GM12878 (cell line): ENCODE data around the gene CASQ1. TPM values are rescaled to one million over a fixed set of nuclear protein-coding genes. Genes with fewer than 3 reads are reported as not detected.

ENCODE experiments used
- ATF3 ChIP-seq: IDR thresholded peaks from 2 replicates; pipeline ENCODE4 v1.6.1; 2011; ENCODE audit warnings: low read depth, mild to moderate bottlenecking, low read length, moderate library complexity, borderline replicate concordance; ENCODE audit errors: extremely low read depth
- BMI1 ChIP-seq: fragments of 450-650 bp; IDR thresholded peaks from 2 replicates; pipeline ENCODE4 v1.6.1; 2016; ENCODE audit warnings: mild to moderate bottlenecking, moderate library complexity, borderline replicate concordance
- CHD1 ChIP-seq: IDR thresholded peaks from 2 replicates; pipeline ENCODE4 v1.6.1; 2012; ENCODE audit warnings: low read depth, low read length, improper control_type of control experiment
- E4F1 ChIP-seq: fragments of 450-650 bp; IDR thresholded peaks from 2 replicates; pipeline ENCODE4 v1.6.1; 2018; ENCODE audit warnings: borderline replicate concordance, mild to moderate bottlenecking; ENCODE audit not compliant: partially characterized antibody
- ETV6 ChIP-seq, 2 experiments: fragments of 450-650 bp in 1 of 2; IDR thresholded peaks in 1 of 2; conservative IDR thresholded peaks in 1 of 2; 2 replicates each; pipeline ENCODE4 v1.6.1; 2014; ENCODE audit warnings: antibody characterized with exemption in 1 of 2, borderline replicate concordance in 1 of 2, low read depth in 1 of 2, mild to moderate bottlenecking in 1 of 2, moderate library complexity in 1 of 2
- FOXM1 ChIP-seq: IDR thresholded peaks from 2 replicates; pipeline ENCODE4 v1.6.1; 2012; ENCODE audit warnings: low read depth, mild to moderate bottlenecking, inconsistent platforms, low read length, moderate library complexity
- KLF5 ChIP-seq: fragments of 450-650 bp; IDR thresholded peaks from 2 replicates; pipeline ENCODE4 v1.6.1; 2014; ENCODE audit warnings: mild to moderate bottlenecking; ENCODE audit not compliant: partially characterized antibody
- MLLT1 ChIP-seq: fragments of 450-650 bp; IDR thresholded peaks from 2 replicates; pipeline ENCODE4 v1.6.1; 2016; ENCODE audit warnings: mild to moderate bottlenecking
- MXI1 ChIP-seq: fragments of 150-350 bp; IDR thresholded peaks from 2 replicates; pipeline ENCODE4 v1.6.1; 2011; ENCODE audit warnings: low read depth, mild to moderate bottlenecking, inconsistent platforms, low read length, improper control_type of control experiment
- NFYB ChIP-seq: IDR thresholded peaks from 2 replicates; pipeline ENCODE4 v1.6.1; 2011; ENCODE audit warnings: low read depth, mild to moderate bottlenecking, low read length, improper control_type of control experiment, moderate library complexity; ENCODE audit not compliant: insufficient read depth
- PML ChIP-seq: IDR thresholded peaks from 2 replicates; pipeline ENCODE4 v1.6.1; 2012; ENCODE audit warnings: low read length, inconsistent platforms
- POLR2AphosphoS5 ChIP-seq: IDR thresholded peaks from 2 replicates; pipeline ENCODE4 v1.6.1; 2011; ENCODE audit warnings: mild to moderate bottlenecking, low read length, inconsistent platforms
- RELA ChIP-seq: fragments of 450-650 bp; IDR thresholded peaks from 2 replicates; pipeline ENCODE4 v1.8.0; 2014; ENCODE audit warnings: borderline replicate concordance; ENCODE audit not compliant: partially characterized antibody
- SPI1 ChIP-seq: IDR thresholded peaks from 2 replicates; pipeline ENCODE4 v1.6.1; 2011; ENCODE audit warnings: low read depth, mild to moderate bottlenecking, low read length, moderate library complexity, borderline replicate concordance; ENCODE audit not compliant: insufficient read depth
- SREBF2 ChIP-seq: IDR thresholded peaks from 2 replicates; pipeline ENCODE4 v1.6.1; 2012; ENCODE audit warnings: mild to moderate bottlenecking, low read length
- STAT3 ChIP-seq: IDR thresholded peaks from 2 replicates; pipeline ENCODE4 v1.6.1; 2011; ENCODE audit warnings: low read depth, low read length, improper control_type of control experiment
- polyA plus RNA-seq, 11 experiments: library from polyadenylated mRNA; depleted of rRNA in 4 of 11; unstranded in 6 of 11; stranded (reverse) in 5 of 11; fragments of >200 nt; fragmentation: Nextera tagmentation in 4 of 11; fragmentation: Illumina TruSeq in 1 of 11; extraction: Ambion mirVana in 4 of 11; extraction: Trizol in 1 of 11; gene quantifications; 1 replicate in 1 of 11; 2 replicates in 10 of 11; pipeline versions ENCODE4 v1.2.1 to v1.2.3, GENCODE V29; 2011 to 2016; ENCODE audit warnings: inconsistent platforms in 2 of 11, missing spikeins in 2 of 11, low read depth in 1 of 11
- total RNA-seq, 4 experiments: library from RNA; depleted of rRNA in 3 of 4; stranded (reverse); fragments of >200 nt in 3 of 4; fragmentation: Illumina TruSeq in 1 of 4; extraction: Trizol in 1 of 4; gene quantifications; 2 replicates each; pipeline versions ENCODE4 v1.2.1 to v1.2.3, GENCODE V29; 2013 to 2021
- TF ChIP-seq, protein P1 (sequence below): fragments of 450-650 bp; IDR thresholded peaks from 2 replicates; pipeline ENCODE4 v1.6.1; 2017; ENCODE audit warnings: antibody characterized with exemption, mild to moderate bottlenecking, moderate library complexity
- TF ChIP-seq, protein P2 (sequence below): fragments of 450-650 bp; formaldehyde crosslinking; IDR thresholded peaks from 2 replicates; pipeline ENCODE4 v1.5.0; 2022; ENCODE audit warnings: mild to moderate bottlenecking, missing genetic modification characterization

CASQ1 gene
- total and polyA plus RNA-seq, 10 of the 15 experiments (the other 5 are each of a cell fraction or from before 2014, with no cell fraction given), result 0.10 to 0.77 (median 0.34) TPM

DNA sequence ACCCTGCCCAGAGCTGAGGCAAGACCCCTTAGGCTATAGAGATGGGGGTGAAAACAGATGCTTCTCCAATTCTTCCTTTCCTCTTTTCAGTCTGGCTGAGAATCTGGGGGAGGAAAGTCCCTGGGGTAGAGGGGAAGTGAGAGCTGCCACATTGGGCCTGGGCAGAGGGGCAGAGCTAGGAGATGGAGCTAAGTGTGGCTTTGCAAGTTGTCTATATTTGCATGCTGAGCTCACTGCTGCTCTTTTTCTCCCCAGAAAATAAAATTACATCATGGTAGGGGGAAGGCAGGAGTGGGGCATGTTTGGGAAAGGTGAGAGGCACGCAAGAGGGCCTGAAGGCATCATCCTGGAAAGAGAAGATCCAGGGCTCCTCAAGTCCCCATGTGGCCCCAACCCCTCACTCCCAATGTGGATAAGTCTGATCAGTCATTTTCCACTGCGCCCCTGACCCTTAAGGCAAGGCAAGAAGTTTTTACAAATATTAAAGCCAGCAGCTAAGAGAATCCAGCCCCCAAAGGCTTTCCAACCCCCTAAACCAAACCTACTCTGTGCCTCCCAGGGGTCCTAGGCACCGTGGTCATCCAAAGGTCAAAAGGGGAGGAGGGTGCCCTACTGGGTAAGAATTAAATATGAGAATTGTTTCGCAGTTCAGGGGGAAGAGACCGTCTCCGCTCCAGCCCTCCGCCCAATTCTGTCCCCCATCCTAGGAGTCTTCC, 14.3 kb downstream of the CASQ1 start (continued):
- TF ChIP-seq MLLT1, result peak; percentile 40; the same call in 1 of the 2 replicates
- TF ChIP-seq RELA, result no peak
- TF ChIP-seq SPI1, result peak; percentile 95
- no peak for TF ChIP-seq KLF5
- no peak for TF ChIP-seq CHD1
- TF ChIP-seq, protein P1, sequence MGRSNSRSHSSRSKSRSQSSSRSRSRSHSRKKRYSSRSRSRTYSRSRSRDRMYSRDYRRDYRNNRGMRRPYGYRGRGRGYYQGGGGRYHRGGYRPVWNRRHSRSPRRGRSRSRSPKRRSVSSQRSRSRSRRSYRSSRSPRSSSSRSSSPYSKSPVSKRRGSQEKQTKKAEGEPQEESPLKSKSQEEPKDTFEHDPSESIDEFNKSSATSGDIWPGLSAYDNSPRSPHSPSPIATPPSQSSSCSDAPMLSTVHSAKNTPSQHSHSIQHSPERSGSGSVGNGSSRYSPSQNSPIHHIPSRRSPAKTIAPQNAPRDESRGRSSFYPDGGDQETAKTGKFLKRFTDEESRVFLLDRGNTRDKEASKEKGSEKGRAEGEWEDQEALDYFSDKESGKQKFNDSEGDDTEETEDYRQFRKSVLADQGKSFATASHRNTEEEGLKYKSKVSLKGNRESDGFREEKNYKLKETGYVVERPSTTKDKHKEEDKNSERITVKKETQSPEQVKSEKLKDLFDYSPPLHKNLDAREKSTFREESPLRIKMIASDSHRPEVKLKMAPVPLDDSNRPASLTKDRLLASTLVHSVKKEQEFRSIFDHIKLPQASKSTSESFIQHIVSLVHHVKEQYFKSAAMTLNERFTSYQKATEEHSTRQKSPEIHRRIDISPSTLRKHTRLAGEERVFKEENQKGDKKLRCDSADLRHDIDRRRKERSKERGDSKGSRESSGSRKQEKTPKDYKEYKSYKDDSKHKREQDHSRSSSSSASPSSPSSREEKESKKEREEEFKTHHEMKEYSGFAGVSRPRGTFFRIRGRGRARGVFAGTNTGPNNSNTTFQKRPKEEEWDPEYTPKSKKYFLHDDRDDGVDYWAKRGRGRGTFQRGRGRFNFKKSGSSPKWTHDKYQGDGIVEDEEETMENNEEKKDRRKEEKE, result no peak
- peak; percentile 60; the same call in 1 of the 2 replicates for TF ChIP-seq FOXM1
- no peak for TF ChIP-seq ATF3
- TF ChIP-seq NFYB, result no peak
- TF ChIP-seq, protein P2, sequence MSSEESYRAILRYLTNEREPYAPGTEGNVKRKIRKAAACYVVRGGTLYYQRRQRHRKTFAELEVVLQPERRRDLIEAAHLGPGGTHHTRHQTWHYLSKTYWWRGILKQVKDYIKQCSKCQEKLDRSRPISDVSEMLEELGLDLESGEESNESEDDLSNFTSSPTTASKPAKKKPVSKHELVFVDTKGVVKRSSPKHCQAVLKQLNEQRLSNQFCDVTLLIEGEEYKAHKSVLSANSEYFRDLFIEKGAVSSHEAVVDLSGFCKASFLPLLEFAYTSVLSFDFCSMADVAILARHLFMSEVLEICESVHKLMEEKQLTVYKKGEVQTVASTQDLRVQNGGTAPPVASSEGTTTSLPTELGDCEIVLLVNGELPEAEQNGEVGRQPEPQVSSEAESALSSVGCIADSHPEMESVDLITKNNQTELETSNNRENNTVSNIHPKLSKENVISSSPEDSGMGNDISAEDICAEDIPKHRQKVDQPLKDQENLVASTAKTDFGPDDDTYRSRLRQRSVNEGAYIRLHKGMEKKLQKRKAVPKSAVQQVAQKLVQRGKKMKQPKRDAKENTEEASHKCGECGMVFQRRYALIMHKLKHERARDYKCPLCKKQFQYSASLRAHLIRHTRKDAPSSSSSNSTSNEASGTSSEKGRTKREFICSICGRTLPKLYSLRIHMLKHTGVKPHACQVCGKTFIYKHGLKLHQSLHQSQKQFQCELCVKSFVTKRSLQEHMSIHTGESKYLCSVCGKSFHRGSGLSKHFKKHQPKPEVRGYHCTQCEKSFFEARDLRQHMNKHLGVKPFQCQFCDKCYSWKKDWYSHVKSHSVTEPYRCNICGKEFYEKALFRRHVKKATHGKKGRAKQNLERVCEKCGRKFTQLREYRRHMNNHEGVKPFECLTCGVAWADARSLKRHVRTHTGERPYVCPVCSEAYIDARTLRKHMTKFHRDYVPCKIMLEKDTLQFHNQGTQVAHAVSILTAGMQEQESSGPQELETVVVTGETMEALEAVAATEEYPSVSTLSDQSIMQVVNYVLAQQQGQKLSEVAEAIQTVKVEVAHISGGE, result no peak
- no peak; the same call in 1 of the 2 replicates for TF ChIP-seq POLR2AphosphoS5
- TF ChIP-seq BMI1, result no peak
- no peak for TF ChIP-seq E4F1
- no peak for TF ChIP-seq PML
- TF ChIP-seq ETV6 (conservative IDR thresholded peaks at IDR 0.05 in 1 of 2, IDR thresholded peaks at IDR 0.05 in 1 of 2; ENCODE audit: borderline replicate concordance in 1 of 2, low read depth in 1 of 2), result no peak
- TF ChIP-seq MXI1, result no peak
- TF ChIP-seq STAT3, result no peak; the same call in 1 of the 2 replicates
- no peak for TF ChIP-seq SREBF2
